ENCODE data around the gene LDLRAD4. TPM values are rescaled to one million over a fixed set of nuclear protein-coding genes. Genes with fewer than 3 reads are reported as not detected.

The LDLRAD4 gene
- total and polyA plus RNA-seq, 8 donors: 14.1 to 26.6 (median 18.8) TPM

DNA sequence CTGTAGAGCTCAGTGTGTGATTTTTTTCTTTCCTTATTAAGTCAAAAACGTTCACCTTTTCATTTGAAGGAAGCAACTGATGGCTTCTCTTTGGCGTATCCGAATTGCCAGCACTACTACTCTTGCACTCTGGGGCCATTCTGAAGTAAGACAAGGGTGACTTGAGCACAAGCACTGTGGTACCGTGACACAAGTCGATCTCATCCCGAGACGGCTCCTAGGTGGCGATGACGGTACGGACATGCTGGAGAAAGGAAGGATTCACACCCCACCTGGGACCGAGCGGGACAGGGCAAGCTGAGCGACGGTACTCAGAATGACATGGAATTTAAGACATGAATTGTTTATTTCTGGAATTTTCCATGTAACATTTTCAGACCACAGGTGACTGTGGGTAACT, 36.8 kb upstream of the LDLRAD4 start:
- Histone ChIP-seq H3K27me3 (no peaks in the 10 kb centered on the region), H3K27ac (no peak overlapping the region), H3K9me3 (no peaks in the 10 kb centered on the region), H3K4me3 (no peak overlapping the region), H3K4me1 (no peaks in the 10 kb centered on the region), H3K36me3 (no peaks in the 10 kb centered on the region)
- intact Hi-C loops (cut with DNase I): no loop called here
- DNase-seq (peak in 1 of 4 donors; percentile 40), ATAC-seq (no peak)
- TF ChIP-seq CTCF (IDR thresholded peaks at IDR 0.05): no peak

DNA sequence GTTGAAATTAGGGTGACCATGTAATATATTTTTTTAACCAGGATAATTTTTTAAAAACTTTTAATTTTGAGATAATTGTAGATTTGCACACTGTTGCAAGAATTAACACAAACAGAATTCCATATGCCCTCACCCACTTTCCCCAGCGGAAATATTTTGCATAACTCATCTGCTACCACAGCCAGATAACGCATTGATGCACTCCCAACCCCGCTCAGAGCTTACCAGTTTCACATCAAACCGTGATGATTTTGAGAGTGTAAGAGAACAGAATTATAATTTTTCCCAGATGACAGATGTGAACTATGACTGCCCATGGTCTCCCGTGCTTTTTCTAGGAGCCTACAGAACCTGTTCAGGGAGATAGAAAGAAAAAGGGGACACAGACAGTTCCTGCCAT, 35.2 kb upstream of the LDLRAD4 start:
- H3K9me3 ChIP-seq: no peaks in the 10 kb centered on the region
- ATAC-seq (no peak), DNase-seq (no peak)
- H3K27me3 ChIP-seq: no peaks in the 10 kb centered on the region
- no peaks in the 10 kb centered on the region for H3K4me1 ChIP-seq
- no peak overlapping the region for H3K27ac ChIP-seq
- H3K36me3 ChIP-seq: no peaks in the 10 kb centered on the region
- intact Hi-C loops (cut with DNase I): no loop called here
- no peak overlapping the region for H3K4me3 ChIP-seq
- no peak for TF ChIP-seq CTCF (IDR thresholded peaks at IDR 0.05)

GRCh38 chr18:13183790-13184189, 34.8 kb upstream of the LDLRAD4 start:
- intact Hi-C loops (cut with DNase I): no loop called here
- Histone ChIP-seq H3K9me3 (no peaks in the 10 kb centered on the region), H3K36me3 (no peaks in the 10 kb centered on the region), H3K27me3 (no peaks in the 10 kb centered on the region), H3K4me3 (no peak overlapping the region), H3K4me1 (no peaks in the 10 kb centered on the region), H3K27ac (no peak overlapping the region)
- DNase-seq: no peak
- ATAC-seq: no peak
- TF ChIP-seq CTCF (IDR thresholded peaks at IDR 0.05): no peak

- Histone ChIP-seq H3K27me3 (no peaks in the 10 kb centered on the region), H3K4me3 (no peak overlapping the region), H3K9me3 (no peaks in the 10 kb centered on the region), H3K27ac (no peak overlapping the region), H3K36me3 (no peaks in the 10 kb centered on the region), H3K4me1 (no peaks in the 10 kb centered on the region)
- no peak for ATAC-seq
- TF ChIP-seq CTCF (IDR thresholded peaks at IDR 0.05): no peak
- DNase-seq: no peak
- intact Hi-C loops (cut with DNase I): no loop called here
Measured at GRCh38 chr18:13184396-13184795, 34.2 kb upstream of the LDLRAD4 start.

DNA sequence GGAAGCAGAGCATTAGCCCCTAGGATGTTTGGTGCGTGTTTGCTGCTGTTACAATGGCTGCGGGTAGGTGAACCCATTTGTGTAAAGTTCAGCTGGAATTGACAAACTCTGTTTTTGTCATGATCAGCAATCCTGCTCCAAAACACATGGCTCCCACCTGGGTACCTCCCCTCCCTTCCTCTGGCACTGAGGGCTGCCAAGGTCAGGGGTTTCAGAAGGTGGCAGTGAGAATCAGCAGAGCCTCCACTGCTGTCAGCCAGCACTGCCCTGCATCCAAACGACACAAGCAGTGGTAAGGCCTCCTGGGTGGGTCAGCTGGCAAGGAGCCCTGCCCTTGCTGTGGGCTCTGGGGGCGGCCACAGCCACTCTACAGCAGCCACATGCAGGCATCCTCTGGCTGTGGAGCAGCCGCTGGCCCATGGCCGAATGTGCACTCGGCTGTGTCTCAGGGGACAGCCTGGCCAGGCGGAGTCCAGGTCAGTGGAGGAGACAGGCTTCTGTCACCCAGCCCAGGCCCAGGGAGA, 32.8 kb upstream of the LDLRAD4 start:
- H3K36me3 ChIP-seq: no peaks in the 10 kb centered on the region
- no peak overlapping the region for H3K4me3 ChIP-seq
- intact Hi-C loops (cut with DNase I): no loop called here
- no peaks in the 10 kb centered on the region for H3K9me3 ChIP-seq
- no peak for TF ChIP-seq CTCF (IDR thresholded peaks at IDR 0.05)
- DNase-seq (no peak), ATAC-seq (no peak)
- no peak overlapping the region for H3K27ac ChIP-seq
- H3K4me1 ChIP-seq: no peaks in the 10 kb centered on the region
- no peaks in the 10 kb centered on the region for H3K27me3 ChIP-seq
